GM23248 (cell line): ENCODE results near the gene NPTX2. TPM values are rescaled to one million over a fixed set of nuclear protein-coding genes. Genes with fewer than 3 reads are reported as not detected.

Source experiments
- DNase-seq: peaks from one replicate; pipeline ENCODE4 v3.0.0-alpha.2; 2015
- H2AFZ ChIP-seq: fragments of 200-600 bp; sonication (generic); 2 replicates; pipeline ENCODE4 v1.6.1; 2016; ENCODE audit warnings: antibody characterized with exemption
- H3F3A ChIP-seq: fragments of 200-600 bp; sonication (generic); 2 replicates; pipeline ENCODE4 v1.6.1; 2016; ENCODE audit warnings: mild to moderate bottlenecking, antibody characterized with exemption, mixed run types; ENCODE audit not compliant: insufficient read depth
- H3K27ac ChIP-seq: fragments of 200-600 bp; sonication (generic); 2 replicates; pipeline ENCODE4 v1.5.1; 2016; ENCODE audit warnings: mild to moderate bottlenecking
- H3K27me3 ChIP-seq: fragments of 200-600 bp; sonication (generic); replicated peaks from 2 replicates; pipeline ENCODE4 v1.6.1; 2016; ENCODE audit warnings: mild to moderate bottlenecking; ENCODE audit not compliant: insufficient read depth
- H3K36me3 ChIP-seq: fragments of 200-600 bp; sonication (generic); 2 replicates; pipeline ENCODE4 v1.6.1; 2016; ENCODE audit warnings: low read depth, mild to moderate bottlenecking
- H3K4me1 ChIP-seq: fragments of 200-600 bp; sonication (generic); 2 replicates; pipeline ENCODE4 v1.6.1; 2016; ENCODE audit warnings: mild to moderate bottlenecking; ENCODE audit not compliant: insufficient read depth
- H3K4me2 ChIP-seq: fragments of 200-600 bp; sonication (generic); one replicate; pipeline ENCODE4 v1.6.1; 2016; ENCODE audit warnings: mild to moderate bottlenecking; ENCODE audit not compliant: unreplicated experiment
- H3K4me3 ChIP-seq: fragments of 200-600 bp; sonication (generic); 2 replicates; pipeline ENCODE4 v1.5.1; 2016; ENCODE audit warnings: mild to moderate bottlenecking
- H3K79me2 ChIP-seq: fragments of 200-600 bp; sonication (generic); 2 replicates; pipeline ENCODE4 v1.6.1; 2016; ENCODE audit warnings: mild to moderate bottlenecking; ENCODE audit not compliant: insufficient read depth
- H3K9ac ChIP-seq: fragments of 200-600 bp; sonication (generic); 2 replicates; pipeline ENCODE4 v1.6.1; 2016; ENCODE audit warnings: mild to moderate bottlenecking
- H3K9me2 ChIP-seq: fragments of 200-600 bp; sonication (generic); 2 replicates; pipeline ENCODE4 v1.6.1; 2016; ENCODE audit warnings: mixed run types, mild to moderate bottlenecking, moderate library complexity; ENCODE audit not compliant: insufficient read depth
- H3K9me3 ChIP-seq: fragments of 200-600 bp; sonication (generic); one replicate; pipeline ENCODE4 v1.6.1; 2017; ENCODE audit warnings: low read depth
- H4K20me1 ChIP-seq: fragments of 200-600 bp; sonication (generic); 2 replicates; pipeline ENCODE4 v1.6.0; 2016; ENCODE audit not compliant: insufficient read depth
- EZH2 ChIP-seq: fragments of 200-600 bp; sonication (generic); IDR thresholded peaks from 2 replicates; pipeline ENCODE4 v1.6.1; 2018; ENCODE audit warnings: antibody characterized with exemption, mild to moderate bottlenecking; ENCODE audit not compliant: insufficient read depth, poor library complexity, severe bottlenecking
- EZH2phosphoT487 ChIP-seq: fragments of 200-600 bp; sonication (generic); IDR thresholded peaks from 2 replicates; pipeline ENCODE4 v1.6.1; 2018; ENCODE audit warnings: antibody characterized with exemption, moderate library complexity, mild to moderate bottlenecking, low read depth; ENCODE audit not compliant: insufficient read depth
- WGBS, 2 experiments: methylation state at CpG; one replicate each; pipeline ENCODE4 v1.1.6; 2015 to 2017; ENCODE audit warnings: low lambda C conversion rate in 2 of 2, low coverage in 1 of 2; ENCODE audit errors: missing lambda C conversion rate in 2 of 2; 5-methylcytosine and 5-hydroxymethylcytosine counted together
- in situ Hi-C: fragments of 300-500 bp; cut with MboI; formaldehyde crosslinking; loops from 2 replicates; pipeline ENCODE4 v1.15.0; 2020
- polyA plus RNA-seq: library from polyadenylated mRNA; unstranded; fragments of >200 nt; fragmentation: Nextera tagmentation; extraction: Ambion mirVana; gene quantifications from 2 replicates; pipeline ENCODE4 v1.2.1, GENCODE V29; 2016
- total RNA-seq: library from RNA; depleted of rRNA; stranded (reverse); fragments of >200 nt; shearing (Covaris generic); gene quantifications from 2 replicates; pipeline ENCODE4 v1.2.3, GENCODE V29; 2014

Gene NPTX2
- total and polyA plus RNA-seq, 2 experiments from 2014 or later, result 0.30 to 0.97 TPM

GRCh38 chr7:98616381-98617050 is 569 bp upstream of the NPTX2 start:
- DNase-seq, result no peak
- Histone ChIP-seq H3K4me3 (no peak overlapping the region), H4K20me1 (no peaks in the 10 kb centered on the region), H3K9ac (no peak overlapping the region), H3K27me3 (peaks cover 31% of the 10 kb centered on the region), H3K27ac (no peak overlapping the region), H3K9me2 (no peaks in the 10 kb centered on the region), H3K9me3 (no peaks in the 10 kb centered on the region), H2AFZ (no peak overlapping the region), H3K36me3 (no peaks in the 10 kb centered on the region), H3K4me1 (no peaks in the 10 kb centered on the region), H3F3A (no peaks in the 10 kb centered on the region), H3K4me2 (no peak overlapping the region), H3K79me2 (no peaks in the 10 kb centered on the region)
- in situ Hi-C loops, result no loop called here
- TF ChIP-seq EZH2 (no peak), EZH2phosphoT487 (no peak)
- WGBS, 2 experiments, result 1 to 6% methylated on average over 30 to 44 of the region's 67 CpGs

DNA sequence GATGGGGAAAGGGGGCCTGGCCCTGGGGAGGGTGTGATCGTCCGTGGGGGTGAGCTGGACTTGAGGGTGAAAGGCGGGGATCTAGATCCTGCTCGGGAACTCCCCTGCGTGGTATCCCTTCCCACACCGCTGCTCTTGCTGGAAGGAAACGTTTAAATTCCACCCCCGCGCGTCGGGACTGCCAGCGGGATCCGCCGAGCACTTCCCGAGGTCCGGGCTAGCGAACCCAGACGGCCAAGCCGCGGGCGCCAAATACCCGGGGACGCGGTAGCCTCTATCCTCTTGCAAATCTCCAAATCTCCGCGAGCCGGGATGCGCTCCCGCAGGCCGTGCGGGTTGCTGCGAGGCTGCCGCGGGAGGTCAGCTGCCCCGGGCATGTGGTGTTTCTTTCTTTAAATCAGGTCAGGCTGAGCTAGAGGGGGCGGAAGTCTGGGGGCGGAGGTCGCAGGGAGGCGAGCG is 904 bp downstream of the NPTX2 start:
- Histone ChIP-seq H4K20me1 (no peaks in the 10 kb centered on the region), H3K4me2 (no peak overlapping the region), H3K4me1 (no peaks in the 10 kb centered on the region), H3K9me2 (no peaks in the 10 kb centered on the region), H3K9ac (no peak overlapping the region), H3K4me3 (no peak overlapping the region), H3K27ac (no peak overlapping the region), H3F3A (no peaks in the 10 kb centered on the region), H3K27me3 (peaks cover 31% of the 10 kb centered on the region), H3K79me2 (no peaks in the 10 kb centered on the region), H3K9me3 (no peaks in the 10 kb centered on the region), H3K36me3 (no peaks in the 10 kb centered on the region), H2AFZ (no peak overlapping the region)
- DNase-seq, result peak; percentile 10
- TF ChIP-seq EZH2phosphoT487, result no peak
- TF ChIP-seq EZH2, result peak; percentile 51
- WGBS, 2 experiments, result 4 to 5% methylated on average over 35 to 37 of the region's 40 CpGs
- in situ Hi-C loops, result no loop called here

GRCh38 chr7:98618786-98619185 is 1.7 kb downstream of the NPTX2 start:
- H3K4me3 ChIP-seq, result no peak overlapping the region
- no peak overlapping the region for H3K9ac ChIP-seq
- 1 to 2% methylated on average over 2 of the region's 2 CpGs for WGBS, 2 experiments
- peak; percentile 10 for DNase-seq
- H3F3A ChIP-seq, result no peaks in the 10 kb centered on the region
- no peak overlapping the region for H3K27ac ChIP-seq
- no peak overlapping the region for H3K4me2 ChIP-seq
- peaks cover 31% of the 10 kb centered on the region for H3K27me3 ChIP-seq
- no peaks in the 10 kb centered on the region for H3K9me3 ChIP-seq
- H3K4me1 ChIP-seq, result no peaks in the 10 kb centered on the region
- no peaks in the 10 kb centered on the region for H3K79me2 ChIP-seq
- no peaks in the 10 kb centered on the region for H3K9me2 ChIP-seq
- H2AFZ ChIP-seq, result no peak overlapping the region
- H4K20me1 ChIP-seq, result no peaks in the 10 kb centered on the region
- in situ Hi-C loops, result no loop called here
- H3K36me3 ChIP-seq, result no peaks in the 10 kb centered on the region
- TF ChIP-seq EZH2 (no peak), EZH2phosphoT487 (no peak)

DNA sequence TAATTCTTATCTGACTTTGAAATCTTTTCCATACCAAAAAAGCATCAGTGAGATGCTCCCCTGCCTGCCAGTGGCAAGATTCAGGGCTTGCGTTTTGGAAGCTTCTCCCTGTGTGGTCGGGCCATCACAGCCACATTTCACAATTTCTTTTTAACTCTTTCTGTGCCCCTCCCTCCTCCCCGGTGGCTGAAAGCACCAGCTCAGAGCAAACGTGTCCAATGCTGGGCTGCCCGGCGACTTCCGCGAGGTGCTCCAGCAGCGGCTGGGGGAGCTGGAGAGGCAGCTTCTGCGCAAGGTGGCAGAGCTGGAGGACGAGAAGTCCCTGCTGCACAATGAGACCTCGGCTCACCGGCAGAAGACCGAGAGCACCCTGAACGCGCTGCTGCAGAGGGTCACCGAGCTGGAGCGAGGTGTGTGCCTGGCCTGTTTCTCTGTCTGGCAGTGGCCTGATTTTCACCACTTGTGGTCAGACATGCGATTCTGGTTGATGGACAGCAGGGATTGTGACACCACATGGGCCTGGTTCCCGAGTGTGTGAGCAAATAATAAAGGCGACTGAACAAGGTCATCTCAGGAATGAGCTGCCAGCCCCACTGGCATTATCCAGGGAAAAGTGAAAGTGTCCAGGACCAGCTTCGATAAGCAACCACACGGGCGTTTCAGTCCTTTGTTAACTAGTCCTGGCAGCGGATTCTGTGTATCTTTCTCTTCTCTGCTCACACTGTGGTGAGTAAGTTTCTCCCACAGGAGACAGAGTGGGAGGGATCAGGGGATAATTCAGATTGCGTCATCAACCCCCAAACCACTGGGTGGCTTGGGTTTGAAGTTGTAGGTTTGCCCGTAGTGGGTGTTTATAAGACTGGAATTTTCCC is 2.6 kb downstream of the NPTX2 start:
- Histone ChIP-seq H3K27ac (no peak overlapping the region), H3K9me3 (no peaks in the 10 kb centered on the region), H2AFZ (peak overlapping the region; percentile 14; the same call in 1 of the 2 replicates), H3K9ac (no peak overlapping the region), H3K27me3 (peaks cover 31% of the 10 kb centered on the region), H3K4me1 (no peaks in the 10 kb centered on the region), H3K4me3 (no peak overlapping the region), H3K36me3 (no peaks in the 10 kb centered on the region), H3K9me2 (no peaks in the 10 kb centered on the region), H4K20me1 (no peaks in the 10 kb centered on the region), H3K4me2 (no peak overlapping the region), H3F3A (no peaks in the 10 kb centered on the region), H3K79me2 (no peaks in the 10 kb centered on the region)
- in situ Hi-C loops, result no loop called here
- peak; percentile 30 for DNase-seq
- WGBS, 2 experiments, result 12 to 17% methylated on average over 26 to 27 of the region's 27 CpGs
- TF ChIP-seq EZH2 (no peak), EZH2phosphoT487 (no peak)
